Natural killer cell (primary cell): ENCODE results near the gene LRRC1. TPM values are rescaled to one million over a fixed set of nuclear protein-coding genes. Genes with fewer than 3 reads are reported as not detected.

ENCODE experiments used
- ATAC-seq, 3 donors: fragments of 150-1000 bp in 2 of 3; fragments of 200-7000 bp in 1 of 3; cut with Tn5 transposase; 1 replicate in 1 of 3; 2 replicates in 2 of 3; pipeline ENCODE4 v1.10.0; 2021; ENCODE audit warnings: mild to moderate bottlenecking in 2 of 3, moderate library complexity in 2 of 3
- DNase-seq, 2 donors: peaks; one replicate each; pipeline versions ENCODE4 v3.0.0 to v3.0.0-alpha.2; 2013 to 2021; ENCODE audit warnings: mixed read lengths in 1 of 2
- H3K27ac ChIP-seq: one replicate; pipeline ENCODE4 v1.5.1; 2013; ENCODE audit warnings: mild to moderate bottlenecking, low read length
- H3K27me3 ChIP-seq: one replicate; pipeline ENCODE4 v1.6.1; 2013; ENCODE audit warnings: low read length; ENCODE audit not compliant: control insufficient read depth, insufficient read depth
- H3K36me3 ChIP-seq: one replicate; pipeline ENCODE4 v1.6.1; 2013; ENCODE audit warnings: low read length; ENCODE audit not compliant: control insufficient read depth, insufficient read depth
- H3K4me1 ChIP-seq: one replicate; pipeline ENCODE4 v1.6.1; 2013; ENCODE audit warnings: low read length; ENCODE audit not compliant: control insufficient read depth, insufficient read depth
- H3K4me3 ChIP-seq: one replicate; pipeline ENCODE4 v1.5.1; 2013; ENCODE audit warnings: low read length
- H3K9me3 ChIP-seq: one replicate; pipeline ENCODE4 v1.6.1; 2013; ENCODE audit warnings: low read length; ENCODE audit not compliant: control insufficient read depth, insufficient read depth
- H3K27ac Mint-ChIP-seq, 2 donors: one replicate each; pipeline ENCODE4 v1.8.0; 2022; ENCODE audit warnings: mild to moderate bottlenecking in 2 of 2, mixed read lengths in 2 of 2, moderate library complexity in 1 of 2
- H3K27me3 Mint-ChIP-seq, 2 donors: one replicate each; pipeline ENCODE4 v1.8.0; 2022; ENCODE audit warnings: low read depth in 2 of 2, mixed read lengths in 2 of 2
- H3K36me3 Mint-ChIP-seq: one replicate; pipeline ENCODE4 v1.8.0; 2022; ENCODE audit warnings: mixed read lengths
- H3K4me1 Mint-ChIP-seq, 2 donors: one replicate each; pipeline ENCODE4 v1.8.0; 2022; ENCODE audit warnings: mixed read lengths in 2 of 2
- H3K4me3 Mint-ChIP-seq: one replicate; pipeline ENCODE4 v1.8.0; 2022; ENCODE audit warnings: mild to moderate bottlenecking, moderate library complexity, mixed read lengths
- H3K9me3 Mint-ChIP-seq, 2 donors: one replicate each; pipeline ENCODE4 v1.8.0; 2022; ENCODE audit warnings: mixed read lengths in 2 of 2
- WGBS: methylation state at CpG from one replicate; pipeline ENCODE4 v1.1.7; 2013; ENCODE audit warnings: missing lambda C conversion rate; ENCODE audit not compliant: insufficient coverage; 5-methylcytosine and 5-hydroxymethylcytosine counted together
- intact Hi-C: fragments of 100-400 bp; cut with micrococcal nuclease; formaldehyde crosslinking; loops from one replicate; pipeline ENCODE4 v1.14.2; 2022
- total RNA-seq, 4 donors: library from RNA; stranded (reverse); fragments of 120-200 nt in 1 of 4; gene quantifications; one replicate each; pipeline versions ENCODE4 v1.2.3 to v1.2.4, GENCODE V29; 2013 to 2022
- TF ChIP-seq, protein P1 (sequence below): fragments of 200-600 bp; IDR thresholded peaks from one replicate; pipeline ENCODE4 v1.8.0; 2022; ENCODE audit warnings: antibody characterized with exemption

The LRRC1 gene
- total RNA-seq, 3 donors from 2014 or later (not counting 1 experiment from before 2014, with no cell fraction given) = 2.0 to 5.6 (median 3.7) TPM

- Mint-ChIP-seq H3K27ac (no peak overlapping the region), H3K27me3 (no peaks in the 10 kb centered on the region), H3K9me3 (no peaks in the 10 kb centered on the region), H3K4me3 (no peak overlapping the region), H3K36me3 (no peaks in the 10 kb centered on the region), H3K4me1 (peaks cover 7 to 13% of the 10 kb centered on the region in 2 donors)
- Histone ChIP-seq H3K36me3 (no peaks in the 10 kb centered on the region), H3K4me3 (no peak overlapping the region), H3K27ac (no peak overlapping the region), H3K9me3 (no peaks in the 10 kb centered on the region), H3K4me1 (no peaks in the 10 kb centered on the region), H3K27me3 (no peaks in the 10 kb centered on the region)
- intact Hi-C loops = no loop called here
- WGBS = 86% methylated on average over 4 of the region's 4 CpGs
- DNase-seq (no peak), ATAC-seq (no peak)
- TF ChIP-seq, protein P1, sequence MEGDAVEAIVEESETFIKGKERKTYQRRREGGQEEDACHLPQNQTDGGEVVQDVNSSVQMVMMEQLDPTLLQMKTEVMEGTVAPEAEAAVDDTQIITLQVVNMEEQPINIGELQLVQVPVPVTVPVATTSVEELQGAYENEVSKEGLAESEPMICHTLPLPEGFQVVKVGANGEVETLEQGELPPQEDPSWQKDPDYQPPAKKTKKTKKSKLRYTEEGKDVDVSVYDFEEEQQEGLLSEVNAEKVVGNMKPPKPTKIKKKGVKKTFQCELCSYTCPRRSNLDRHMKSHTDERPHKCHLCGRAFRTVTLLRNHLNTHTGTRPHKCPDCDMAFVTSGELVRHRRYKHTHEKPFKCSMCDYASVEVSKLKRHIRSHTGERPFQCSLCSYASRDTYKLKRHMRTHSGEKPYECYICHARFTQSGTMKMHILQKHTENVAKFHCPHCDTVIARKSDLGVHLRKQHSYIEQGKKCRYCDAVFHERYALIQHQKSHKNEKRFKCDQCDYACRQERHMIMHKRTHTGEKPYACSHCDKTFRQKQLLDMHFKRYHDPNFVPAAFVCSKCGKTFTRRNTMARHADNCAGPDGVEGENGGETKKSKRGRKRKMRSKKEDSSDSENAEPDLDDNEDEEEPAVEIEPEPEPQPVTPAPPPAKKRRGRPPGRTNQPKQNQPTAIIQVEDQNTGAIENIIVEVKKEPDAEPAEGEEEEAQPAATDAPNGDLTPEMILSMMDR = no peak
Measured at GRCh38 chr6:53866226-53866625, 71.4 kb downstream of the LRRC1 start.

- TF ChIP-seq, protein P1 = no peak
- intact Hi-C loops = no loop called here
- ATAC-seq (no peak), DNase-seq (no peak)
- Histone ChIP-seq H3K36me3 (no peaks in the 10 kb centered on the region), H3K9me3 (no peaks in the 10 kb centered on the region), H3K27me3 (no peaks in the 10 kb centered on the region), H3K4me1 (no peaks in the 10 kb centered on the region), H3K4me3 (no peak overlapping the region), H3K27ac (no peak overlapping the region)
- Mint-ChIP-seq H3K27ac (no peak overlapping the region), H3K27me3 (no peaks in the 10 kb centered on the region), H3K9me3 (no peaks in the 10 kb centered on the region), H3K4me3 (no peak overlapping the region), H3K36me3 (no peaks in the 10 kb centered on the region), H3K4me1 (peaks cover 0 to 7% of the 10 kb centered on the region in 2 donors)
Measured at GRCh38 chr6:53868626-53869025, 73.8 kb downstream of the LRRC1 start.

- peaks cover 0 to 7% of the 10 kb centered on the region in 2 donors for H3K4me1 Mint-ChIP-seq
- Histone ChIP-seq H3K4me3 (no peak overlapping the region), H3K27ac (no peak overlapping the region), H3K4me1 (no peaks in the 10 kb centered on the region), H3K9me3 (no peaks in the 10 kb centered on the region), H3K27me3 (no peaks in the 10 kb centered on the region), H3K36me3 (no peaks in the 10 kb centered on the region)
- no peaks in the 10 kb centered on the region for H3K36me3 Mint-ChIP-seq
- H3K27me3 Mint-ChIP-seq = no peaks in the 10 kb centered on the region
- 95% methylated on average over 5 of the region's 6 CpGs for WGBS
- no peak overlapping the region for H3K4me3 Mint-ChIP-seq
- TF ChIP-seq, protein P1 = no peak
- H3K27ac Mint-ChIP-seq = no peak overlapping the region
- H3K9me3 Mint-ChIP-seq = no peaks in the 10 kb centered on the region
- ATAC-seq = no peak
- DNase-seq = no peak
- intact Hi-C loops = no loop called here
Measured at GRCh38 chr6:53869964-53870363, 75.2 kb downstream of the LRRC1 start.

DNA sequence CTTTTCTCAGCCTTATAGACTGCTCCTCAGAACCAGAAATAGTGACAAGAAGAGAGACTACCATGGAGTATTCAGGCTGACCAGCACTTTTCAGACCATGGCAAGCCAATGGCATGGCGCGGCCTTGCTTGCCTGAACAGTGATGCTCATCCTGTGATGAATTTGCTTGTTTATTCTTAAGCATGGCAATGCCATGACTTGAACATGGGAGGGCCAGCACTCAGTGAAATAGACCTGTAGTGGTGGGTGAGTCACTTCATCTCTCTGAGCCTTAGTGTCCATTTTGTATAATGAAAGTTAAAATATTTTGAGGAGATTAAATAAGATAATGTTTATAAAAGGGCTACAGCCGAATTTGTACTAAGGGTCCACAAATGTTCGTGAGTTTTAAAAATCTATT is 79.1 kb downstream of the LRRC1 start:
- Mint-ChIP-seq H3K9me3 (peaks cover 0 to 4% of the 10 kb centered on the region in 2 donors), H3K27ac (no peak overlapping the region), H3K27me3 (no peaks in the 10 kb centered on the region), H3K4me3 (no peak overlapping the region), H3K4me1 (peaks cover 0 to 1% of the 10 kb centered on the region in 2 donors), H3K36me3 (no peaks in the 10 kb centered on the region)
- TF ChIP-seq, protein P1 = no peak
- DNase-seq (no peak), ATAC-seq (no peak)
- Histone ChIP-seq H3K27ac (no peak overlapping the region), H3K9me3 (peaks cover 4% of the 10 kb centered on the region), H3K4me1 (no peaks in the 10 kb centered on the region), H3K4me3 (no peak overlapping the region), H3K36me3 (no peaks in the 10 kb centered on the region), H3K27me3 (no peaks in the 10 kb centered on the region)
- intact Hi-C loops = no loop called here
- WGBS = 96% methylated on average over 2 of the region's 4 CpGs
